Activated T-cell treated with anti-CD3 and anti-CD28 coated beads, Interleukin-2, amount 50 U/mL, for 4 hours (primary cell): ENCODE results near the gene FAM187B. TPM values are rescaled to one million over a fixed set of nuclear protein-coding genes. Genes with fewer than 3 reads are reported as not detected.

Experiments
- ATAC-seq, 2 donors: fragments of 200-7000 bp; cut with Tn5 transposase; one replicate each; pipeline ENCODE4 v1.10.0; 2021
- DNase-seq: peaks from one replicate; pipeline ENCODE4 v3.0.0-alpha.2; 2020
- H3K27me3 Mint-ChIP-seq: one replicate; pipeline ENCODE4 v1.8.0; 2021; ENCODE audit warnings: low read depth, mixed read lengths
- H3K36me3 Mint-ChIP-seq: one replicate; pipeline ENCODE4 v1.8.0; 2022; ENCODE audit warnings: mixed read lengths; ENCODE audit not compliant: insufficient read depth
- H3K4me1 Mint-ChIP-seq: one replicate; pipeline ENCODE4 v1.8.0; 2021; ENCODE audit warnings: low read depth, mixed read lengths
- H3K4me3 Mint-ChIP-seq: one replicate; pipeline ENCODE4 v1.8.0; 2021; ENCODE audit warnings: mild to moderate bottlenecking, moderate library complexity, mixed read lengths
- H3K9me3 Mint-ChIP-seq: one replicate; pipeline ENCODE4 v1.8.0; 2021; ENCODE audit warnings: mixed read lengths
- total RNA-seq, 3 donors: library from RNA; stranded (reverse); gene quantifications; one replicate each; pipeline ENCODE4 v1.2.1, GENCODE V29; 2021

The FAM187B gene
- total RNA-seq, 3 donors from 2014 or later, result not detected

DNA sequence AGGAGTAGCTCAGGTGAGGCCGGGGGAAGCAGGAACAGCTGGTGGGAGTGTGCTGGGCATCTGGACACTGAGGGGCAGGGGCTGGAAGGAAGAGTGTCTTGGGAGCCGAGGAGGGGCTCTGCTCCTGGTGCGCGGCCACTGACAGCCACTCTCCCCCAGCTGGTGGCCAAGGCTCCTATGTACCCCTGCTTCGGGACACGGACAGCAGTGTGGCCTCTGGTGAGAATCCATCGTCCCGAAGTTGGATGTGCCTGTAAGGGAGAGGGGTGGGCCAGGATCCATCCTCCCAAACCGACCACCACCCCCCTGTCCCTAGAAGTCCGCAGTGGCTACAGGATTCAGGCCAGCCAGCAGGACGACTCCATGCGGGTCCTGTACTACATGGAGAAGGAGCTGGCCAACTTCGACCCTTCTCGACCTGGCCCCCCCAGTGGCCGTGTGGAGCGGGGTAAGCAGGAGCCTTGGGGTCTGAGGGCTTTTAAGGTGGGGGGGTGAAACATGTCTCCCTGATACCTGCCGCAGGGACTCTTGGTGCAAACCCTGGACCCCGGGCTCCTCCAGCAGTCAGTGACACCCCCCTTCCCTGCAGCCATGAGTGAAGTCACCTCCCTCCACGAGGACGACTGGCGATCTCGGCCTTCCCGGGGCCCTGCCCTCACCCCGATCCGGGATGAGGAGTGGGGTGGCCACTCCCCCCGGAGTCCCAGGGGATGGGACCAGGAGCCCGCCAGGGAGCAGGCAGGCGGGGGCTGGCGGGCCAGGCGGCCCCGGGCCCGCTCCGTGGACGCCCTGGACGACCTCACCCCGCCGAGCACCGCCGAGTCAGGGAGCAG, 38.2 kb upstream of the FAM187B start:
- H3K9me3 Mint-ChIP-seq, result no peaks in the 10 kb centered on the region

GRCh38 chr19:35265900-35266519, 37.5 kb upstream of the FAM187B start:
- H3K4me3 Mint-ChIP-seq, result peak overlapping the region; percentile 79
- no peaks in the 10 kb centered on the region for H3K27me3 Mint-ChIP-seq
- H3K9me3 Mint-ChIP-seq, result no peaks in the 10 kb centered on the region
- DNase-seq (no peak), ATAC-seq (no peak)
- peaks cover 11% of the 10 kb centered on the region for H3K36me3 Mint-ChIP-seq
- H3K4me1 Mint-ChIP-seq, result peaks cover 26% of the 10 kb centered on the region

More for the DNA sequence above, 38.2 kb upstream of the FAM187B start:
- Mint-ChIP-seq H3K36me3 (peaks cover 15% of the 10 kb centered on the region), H3K4me3 (peak overlapping the region; percentile 89), H3K27me3 (no peaks in the 10 kb centered on the region), H3K4me1 (peaks cover 28% of the 10 kb centered on the region)
- DNase-seq (no peak), ATAC-seq (no peak)

GRCh38 chr19:35265126-35265899, 36.8 kb upstream of the FAM187B start:
- ATAC-seq (no peak), DNase-seq (no peak)
- Mint-ChIP-seq H3K9me3 (no peaks in the 10 kb centered on the region), H3K4me3 (peak overlapping the region; percentile 79), H3K27me3 (no peaks in the 10 kb centered on the region), H3K4me1 (peaks cover 23% of the 10 kb centered on the region), H3K36me3 (peaks cover 7% of the 10 kb centered on the region)

DNA sequence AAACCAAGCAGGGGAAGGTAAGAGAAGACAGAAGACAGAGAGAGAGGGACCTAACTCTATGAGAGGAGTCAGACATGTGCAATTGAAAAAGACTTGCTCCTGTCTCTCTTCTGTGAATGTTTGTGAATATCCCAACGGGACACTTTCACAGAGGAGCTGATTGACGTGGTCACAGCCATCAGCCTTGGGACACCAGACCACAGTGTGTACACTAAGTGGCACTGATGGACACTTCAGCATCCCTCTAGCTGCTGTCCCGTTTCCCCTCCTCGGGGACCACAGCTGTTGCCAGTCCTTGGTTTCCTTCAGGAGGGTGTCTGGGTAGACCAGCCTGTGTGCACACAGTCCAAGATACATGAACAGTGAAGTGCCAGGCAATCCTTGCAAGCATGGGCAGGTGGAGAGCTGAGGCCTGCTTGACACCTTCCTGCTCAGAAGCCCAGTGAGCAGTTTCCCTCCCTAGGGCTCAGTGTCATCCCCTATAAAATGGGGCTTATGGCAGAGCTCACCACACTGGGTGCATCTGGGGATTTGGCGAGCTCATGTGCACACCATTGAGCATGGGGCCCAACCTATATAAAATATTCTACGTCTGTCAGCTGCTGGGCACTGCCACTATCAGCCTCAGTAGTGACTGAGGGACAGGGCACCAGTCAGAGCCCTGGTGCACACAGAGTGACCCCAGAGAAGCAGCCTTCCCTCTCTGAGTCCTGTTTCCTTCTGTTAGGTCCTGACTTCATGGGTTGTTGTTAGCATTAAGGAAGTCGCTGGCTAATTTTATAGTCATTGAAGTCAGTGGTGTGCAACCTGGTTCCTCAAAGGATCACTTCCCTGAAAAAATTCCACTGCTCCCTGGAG, 36.0 kb upstream of the FAM187B start:
- peaks cover 20% of the 10 kb centered on the region for H3K4me1 Mint-ChIP-seq
- no peak for ATAC-seq
- H3K27me3 Mint-ChIP-seq, result no peaks in the 10 kb centered on the region
- no peak overlapping the region for H3K4me3 Mint-ChIP-seq
- no peaks in the 10 kb centered on the region for H3K9me3 Mint-ChIP-seq
- no peak for DNase-seq
- peaks cover 10% of the 10 kb centered on the region for H3K36me3 Mint-ChIP-seq

- Mint-ChIP-seq H3K4me1 (peaks cover 28% of the 10 kb centered on the region), H3K36me3 (peaks cover 10% of the 10 kb centered on the region)
- DNase-seq, result no peak
Observed at GRCh38 chr19:35262101-35262761, 33.7 kb upstream of the FAM187B start.

DNA sequence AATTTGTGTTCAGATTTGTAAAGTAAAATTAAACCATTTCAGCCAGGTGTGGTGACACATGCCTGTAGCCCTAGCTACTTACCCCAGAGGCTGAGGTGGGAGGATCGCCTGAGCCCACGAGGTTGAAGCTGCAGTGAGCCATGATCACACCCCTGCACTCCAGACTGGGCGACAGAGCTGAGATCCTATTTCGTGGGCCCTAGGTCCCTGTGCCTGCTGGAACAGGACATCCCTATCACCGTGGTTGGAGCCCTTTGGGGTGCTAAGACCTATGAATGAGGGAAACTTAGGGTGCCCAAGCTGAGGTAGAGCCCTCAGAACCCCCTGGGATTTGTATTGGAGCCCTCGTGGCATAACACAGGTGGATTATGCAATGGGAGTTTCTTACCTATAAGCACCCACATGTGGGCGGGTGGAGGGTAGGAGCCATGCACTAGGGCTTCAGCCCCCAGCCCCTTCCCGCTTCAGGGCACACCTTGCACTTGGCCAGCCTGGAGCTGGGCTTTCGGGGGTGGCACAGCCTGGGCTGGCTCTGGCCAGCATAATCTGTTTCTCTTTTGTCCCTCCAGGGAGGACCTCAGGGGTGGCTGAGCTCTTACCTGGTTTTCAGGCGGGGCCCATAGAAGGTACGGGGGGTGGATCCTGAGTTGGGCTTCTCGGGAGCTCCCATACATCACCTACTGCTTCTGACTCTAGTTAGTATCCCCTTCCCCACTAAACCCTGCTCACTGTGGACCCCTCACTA, 33.0 kb upstream of the FAM187B start:
- Mint-ChIP-seq H3K4me1 (peaks cover 32% of the 10 kb centered on the region), H3K9me3 (no peaks in the 10 kb centered on the region), H3K4me3 (no peak overlapping the region), H3K36me3 (peaks cover 10% of the 10 kb centered on the region), H3K27me3 (no peaks in the 10 kb centered on the region)
- no peak for ATAC-seq
- no peak for DNase-seq

More at GRCh38 chr19:35262101-35262761, 33.7 kb upstream of the FAM187B start:
- no peaks in the 10 kb centered on the region for H3K27me3 Mint-ChIP-seq
- no peak for ATAC-seq
- H3K4me3 Mint-ChIP-seq, result no peak overlapping the region
- H3K9me3 Mint-ChIP-seq, result no peaks in the 10 kb centered on the region

- Mint-ChIP-seq H3K36me3 (peaks cover 4% of the 10 kb centered on the region), H3K4me3 (no peak overlapping the region), H3K4me1 (peaks cover 28% of the 10 kb centered on the region), H3K27me3 (no peaks in the 10 kb centered on the region), H3K9me3 (no peaks in the 10 kb centered on the region)
- no peak for ATAC-seq
- no peak for DNase-seq
Observed at GRCh38 chr19:35260694-35261304, 32.3 kb upstream of the FAM187B start.

GRCh38 chr19:35257113-35257461, 28.5 kb upstream of the FAM187B start:
- H3K27me3 Mint-ChIP-seq, result no peaks in the 10 kb centered on the region
- H3K36me3 Mint-ChIP-seq, result peaks cover 7% of the 10 kb centered on the region
- DNase-seq (no peak), ATAC-seq (no peak)
- H3K9me3 Mint-ChIP-seq, result no peaks in the 10 kb centered on the region
- no peak overlapping the region for H3K4me3 Mint-ChIP-seq
- H3K4me1 Mint-ChIP-seq, result peaks cover 17% of the 10 kb centered on the region

GRCh38 chr19:35256566-35256965, 28.0 kb upstream of the FAM187B start:
- peaks cover 8% of the 10 kb centered on the region for H3K36me3 Mint-ChIP-seq
- no peak overlapping the region for H3K4me3 Mint-ChIP-seq
- DNase-seq (no peak), ATAC-seq (no peak)
- H3K4me1 Mint-ChIP-seq, result peaks cover 18% of the 10 kb centered on the region
- H3K9me3 Mint-ChIP-seq, result no peaks in the 10 kb centered on the region
- H3K27me3 Mint-ChIP-seq, result no peaks in the 10 kb centered on the region

GRCh38 chr19:35254341-35255297, 26.1 kb upstream of the FAM187B start:
- DNase-seq (no peak), ATAC-seq (no peak)
- Mint-ChIP-seq H3K36me3 (peaks cover 11% of the 10 kb centered on the region), H3K4me3 (no peak overlapping the region), H3K4me1 (peaks cover 32% of the 10 kb centered on the region), H3K9me3 (no peaks in the 10 kb centered on the region), H3K27me3 (no peaks in the 10 kb centered on the region)

DNA sequence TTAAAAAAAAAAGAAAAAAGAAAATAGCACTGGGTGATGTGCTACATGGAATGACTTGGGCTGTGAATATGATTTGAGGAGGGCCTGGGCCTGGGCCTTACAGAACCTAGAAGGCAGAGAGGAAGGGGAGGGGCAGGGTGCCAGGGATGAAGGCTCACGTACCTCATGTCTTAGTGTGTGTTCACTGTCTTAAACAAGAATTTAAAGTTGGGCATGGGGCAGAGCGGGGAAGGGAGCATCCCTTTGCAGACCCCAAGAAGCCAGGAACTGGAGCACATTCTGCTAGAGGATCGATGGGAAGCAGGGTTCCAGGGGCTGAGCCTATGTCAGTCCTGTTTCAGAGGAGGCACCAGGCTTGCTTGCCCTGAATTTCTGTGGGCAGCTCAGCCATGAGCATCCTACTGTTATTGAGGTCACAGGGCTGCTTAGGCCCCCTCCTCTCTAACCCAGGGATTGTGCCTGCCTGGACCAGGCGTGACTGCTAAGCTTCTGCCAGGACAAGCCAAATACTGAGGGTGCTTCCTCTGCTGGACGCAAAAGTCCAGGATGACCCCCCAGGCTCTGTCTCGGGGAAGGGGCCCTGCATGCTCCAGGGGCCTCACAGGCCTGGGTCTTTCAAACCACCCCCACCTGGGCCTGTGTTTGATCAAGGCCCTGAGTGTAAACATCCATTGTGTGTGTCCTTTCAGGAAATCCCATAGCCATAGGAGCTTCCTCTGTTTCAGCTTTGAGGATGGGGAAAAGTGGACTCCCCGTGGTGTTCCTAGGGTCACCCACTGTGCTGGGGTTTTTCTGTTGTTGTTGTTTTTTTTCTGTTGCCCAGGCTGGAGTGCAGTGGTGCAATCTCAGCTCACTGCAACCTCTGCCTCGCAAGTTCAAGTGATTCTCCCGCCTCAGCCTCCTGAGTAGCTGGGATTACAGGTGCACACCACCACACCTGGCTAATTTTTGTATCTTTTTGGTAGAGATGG, 25.1 kb upstream of the FAM187B start:
- Mint-ChIP-seq H3K27me3 (peaks cover 2% of the 10 kb centered on the region), H3K9me3 (no peaks in the 10 kb centered on the region), H3K4me3 (no peak overlapping the region), H3K36me3 (peaks cover 11% of the 10 kb centered on the region), H3K4me1 (peaks cover 41% of the 10 kb centered on the region)
- ATAC-seq, result no peak
- no peak for DNase-seq
